H1 (cell line): ENCODE data around the gene KATNAL1. TPM values are rescaled to one million over a fixed set of nuclear protein-coding genes. Genes with fewer than 3 reads are reported as not detected.

ENCODE experiments used
- CTCF ChIA-PET: fragments of 300-600 bp; sonication (Branson Sonifier 250); formaldehyde crosslinking; loops from one replicate; lab custom pipeline; 2021; ENCODE audit not compliant: partially characterized antibody; lab: Charles Lee
- POLR2A ChIA-PET: fragments of 300-600 bp; sonication (Branson Sonifier 250); formaldehyde crosslinking; loops from one replicate; lab custom pipeline; 2021; ENCODE audit warnings: inconsistent platforms; ENCODE audit not compliant: partially characterized antibody; lab: Charles Lee
- DNase-seq, 2 experiments: peaks; one replicate each; pipeline versions ENCODE4 v3.0.0 to v3.0.0-alpha.2; 2010 to 2022; ENCODE audit warnings: low spot score in 2 of 2, low read depth in 1 of 2, mixed read lengths in 1 of 2
- FAIRE-seq: peaks from 2 replicates; lab custom pipeline; 2011; peaks lifted over from hg19 to GRCh38; lab: Jason Lieb, UNC
- H2AFZ ChIP-seq: 2 replicates; pipeline ENCODE4 v1.8.1; 2012; ENCODE audit warnings: low read length, inconsistent platforms
- H2AK5ac ChIP-seq: 2 replicates; pipeline ENCODE4 v1.6.1; 2013; ENCODE audit warnings: low read depth, low read length
- H2BK120ac ChIP-seq: replicated peaks from 2 replicates; pipeline ENCODE3; 2013; ENCODE audit warnings: low read depth, low read length, inconsistent platforms
- H2BK12ac ChIP-seq: 2 replicates; pipeline ENCODE4 v1.6.1; 2013; ENCODE audit warnings: low read depth, low read length
- H2BK15ac ChIP-seq: 2 replicates; pipeline ENCODE4 v1.6.1; 2013; ENCODE audit warnings: low read length
- H2BK20ac ChIP-seq: 2 replicates; pipeline ENCODE4 v1.6.1; 2013; ENCODE audit warnings: low read length
- H2BK5ac ChIP-seq: 2 replicates; pipeline ENCODE4 v1.6.1; 2013; ENCODE audit warnings: low read depth, low read length
- H3K14ac ChIP-seq: 2 replicates; pipeline ENCODE4 v1.6.1; 2013; ENCODE audit warnings: inconsistent platforms; ENCODE audit not compliant: insufficient read length
- H3K18ac ChIP-seq: 2 replicates; pipeline ENCODE4 v1.6.1; 2013; ENCODE audit warnings: low read length; ENCODE audit errors: extremely low read depth
- H3K23ac ChIP-seq: 2 replicates; pipeline ENCODE4 v1.6.1; 2013; ENCODE audit warnings: inconsistent platforms; ENCODE audit not compliant: insufficient read length
- H3K23me2 ChIP-seq: 2 replicates; pipeline ENCODE4 v1.6.1; 2013; ENCODE audit warnings: low read depth, low read length
- H3K27ac ChIP-seq: 2 replicates; pipeline ENCODE4 v1.6.1; 2011; ENCODE audit warnings: low read depth, low read length, inconsistent platforms
- H3K27me3 ChIP-seq, 4 experiments: replicated peaks in 1 of 4; 1 replicate in 1 of 4; 2 replicates in 3 of 4; pipeline versions ENCODE4 v1.6.1 to v1.8.1; 2011 to 2013; ENCODE audit warnings: low read length in 3 of 4, mild to moderate bottlenecking in 3 of 4, inconsistent platforms in 2 of 4, mixed read lengths in 2 of 4, moderate library complexity in 1 of 4; ENCODE audit not compliant: control insufficient read depth in 3 of 4, insufficient read depth in 3 of 4; ENCODE audit errors: extremely low read depth in 1 of 4
- H3K36me3 ChIP-seq, 4 experiments: 2 replicates each; pipeline versions ENCODE4 v1.6.1 to v1.8.1; 2011 to 2013; ENCODE audit warnings: mild to moderate bottlenecking in 4 of 4, low read length in 3 of 4, moderate library complexity in 2 of 4, control low read depth in 1 of 4, inconsistent platforms in 1 of 4; ENCODE audit not compliant: insufficient read depth in 4 of 4, control insufficient read depth in 2 of 4
- H3K4ac ChIP-seq: replicated peaks from 2 replicates; pipeline ENCODE3; 2013; ENCODE audit warnings: low read length, low read depth, mixed read lengths, inconsistent platforms; ENCODE audit not compliant: insufficient read length
- H3K4me1 ChIP-seq, 4 experiments: replicated peaks in 1 of 4; 1 replicate in 1 of 4; 2 replicates in 3 of 4; pipeline versions ENCODE4 v1.6.1 to v1.8.1; 2011 to 2013; ENCODE audit warnings: low read length in 3 of 4, inconsistent platforms in 2 of 4, mixed read lengths in 1 of 4; ENCODE audit not compliant: insufficient read depth in 4 of 4, control insufficient read depth in 3 of 4
- H3K4me2 ChIP-seq, 2 experiments: 2 replicates each; pipeline versions ENCODE4 v1.6.1 to v1.8.1; 2011 to 2013; ENCODE audit warnings: low read depth in 2 of 2, low read length in 2 of 2, control low read depth in 1 of 2, inconsistent platforms in 1 of 2, mild to moderate bottlenecking in 1 of 2; ENCODE audit not compliant: insufficient read depth in 1 of 2
- H3K4me3 ChIP-seq, 4 experiments: fragments of 200-600, 300-600 bp in 1 of 4; sonication (generic), shearing (Covaris generic), sonication (Bioruptor Twin) in 1 of 4; 2 replicates each; pipeline versions ENCODE4 v1.5.1 to v1.8.1; 2011 to 2016; ENCODE audit warnings: low read length in 4 of 4, low read depth in 3 of 4, control low read depth in 2 of 4, inconsistent platforms in 2 of 4, mild to moderate bottlenecking in 2 of 4, mixed read lengths in 1 of 4, moderate library complexity in 1 of 4; ENCODE audit not compliant: insufficient read depth in 2 of 4; ENCODE audit errors: extremely low read depth in 1 of 4
- H3K56ac ChIP-seq: replicated peaks from 2 replicates; pipeline ENCODE3; 2013; ENCODE audit warnings: low read depth, mild to moderate bottlenecking, mixed read lengths, low read length, inconsistent platforms; ENCODE audit not compliant: insufficient read length
- H3K79me1 ChIP-seq: 2 replicates; pipeline ENCODE4 v1.6.1; 2013; ENCODE audit warnings: low read depth, low read length, control low read depth
- H3K79me2 ChIP-seq, 2 experiments: 2 replicates each; pipeline versions ENCODE4 v1.6.1 to v1.8.1; 2012 to 2013; ENCODE audit warnings: low read length in 2 of 2, mild to moderate bottlenecking in 2 of 2, inconsistent platforms in 1 of 2; ENCODE audit not compliant: insufficient read depth in 2 of 2, control insufficient read depth in 1 of 2
- H3K9ac ChIP-seq, 4 experiments: replicated peaks in 1 of 4; 1 replicate in 1 of 4; 2 replicates in 3 of 4; pipeline versions ENCODE4 v1.6.1 to v1.8.1; 2011 to 2013; ENCODE audit warnings: low read depth in 3 of 4, low read length in 3 of 4, control low read depth in 2 of 4, mild to moderate bottlenecking in 2 of 4, moderate library complexity in 2 of 4, inconsistent platforms in 1 of 4; ENCODE audit errors: extremely low read depth in 1 of 4
- H3K9me3 ChIP-seq, 2 experiments: 2 replicates each; pipeline versions ENCODE4 v1.6.1 to v1.8.1; 2012 to 2013; ENCODE audit warnings: mild to moderate bottlenecking in 2 of 2, moderate library complexity in 2 of 2, control low read depth in 1 of 2, inconsistent platforms in 1 of 2, low read depth in 1 of 2, low read length in 1 of 2, mixed read lengths in 1 of 2; ENCODE audit not compliant: insufficient read depth in 2 of 2
- H4K20me1 ChIP-seq, 2 experiments: replicated peaks in 1 of 2; 2 replicates each; pipeline versions ENCODE3 to v1.8.1; 2011 to 2013; ENCODE audit warnings: inconsistent platforms in 2 of 2, low read length in 2 of 2, mild to moderate bottlenecking in 1 of 2; ENCODE audit not compliant: insufficient read depth in 2 of 2, control insufficient read depth in 1 of 2
- H4K5ac ChIP-seq: 2 replicates; pipeline ENCODE4 v1.6.1; 2013; ENCODE audit warnings: low read length, low read depth, mixed read lengths, inconsistent platforms; ENCODE audit not compliant: insufficient read length
- H4K8ac ChIP-seq: 2 replicates; pipeline ENCODE4 v1.8.0; 2013; ENCODE audit warnings: mild to moderate bottlenecking, moderate library complexity, low read length, inconsistent platforms; ENCODE audit not compliant: insufficient read depth; ENCODE audit errors: extremely low read depth
- H4K91ac ChIP-seq: replicated peaks from 2 replicates; pipeline ENCODE3; 2013; ENCODE audit warnings: low read length, mixed read lengths, inconsistent platforms; ENCODE audit not compliant: insufficient read length
- KDM4A ChIP-seq: IDR thresholded peaks from one replicate; pipeline ENCODE4 v1.7.1; 2012; ENCODE audit warnings: low read depth, mild to moderate bottlenecking, moderate library complexity, low read length, inconsistent platforms; ENCODE audit not compliant: severe bottlenecking
- POLR2AphosphoS5 ChIP-seq: IDR thresholded peaks from 2 replicates; pipeline ENCODE4 v1.6.1; 2011; ENCODE audit warnings: low read depth, low read length
- RFX5 ChIP-seq: IDR thresholded peaks from 2 replicates; pipeline ENCODE4 v1.6.1; 2011; ENCODE audit warnings: low read depth, low read length, improper control_type of control experiment, borderline replicate concordance
- SIX5 ChIP-seq: IDR thresholded peaks from 2 replicates; pipeline ENCODE4 v1.6.1; 2011; ENCODE audit warnings: mild to moderate bottlenecking, low read depth, low read length
- TBP ChIP-seq: IDR thresholded peaks from 2 replicates; pipeline ENCODE4 v1.6.1; 2011; ENCODE audit warnings: low read depth, low read length, improper control_type of control experiment
- WGBS, 2 experiments: shearing (Covaris generic) in 1 of 2; methylation state at CpG; one replicate each; pipeline versions ENCODE4 v1.1.6 to v1.1.7; 2013 to 2015; ENCODE audit warnings: low lambda C conversion rate in 2 of 2, mixed read lengths in 2 of 2, inconsistent platforms in 1 of 2, low coverage in 1 of 2, missing lambda C conversion rate in 1 of 2; ENCODE audit not compliant: insufficient replicate concordance in 2 of 2, insufficient coverage in 1 of 2, insufficient read length in 1 of 2; ENCODE audit errors: extremely low coverage in 1 of 2, missing lambda C conversion rate in 1 of 2; 5-methylcytosine and 5-hydroxymethylcytosine counted together
- polyA plus RNA-seq, 7 experiments: library from polyadenylated mRNA; depleted of rRNA in 3 of 7; stranded (reverse) in 5 of 7; unstranded in 2 of 7; fragments of >200 nt in 5 of 7; fragments of 200-250 nt in 2 of 7; gene quantifications; 1 replicate in 5 of 7; 2 replicates in 1 of 7; 4 replicates in 1 of 7; pipeline versions ENCODE4 v1.2.1 to v1.2.3, GENCODE V29; 2011 to 2013; ENCODE audit warnings: missing spikeins in 2 of 7, mixed read lengths in 2 of 7
- total RNA-seq: library from RNA; stranded (reverse); fragmentation: NEBNext Ultra II Directional; extraction: Animal tissue kit (Norgen Biotek cat#: 25700); gene quantifications from 2 replicates; pipeline ENCODE4 v1.2.1, GENCODE V29; 2021

KATNAL1 gene
- total and polyA plus RNA-seq, 2 of the 8 experiments (the other 6 are each of a cell fraction or from before 2014, with no cell fraction given) = 4.0 to 13.2 TPM

- Histone ChIP-seq H2AK5ac (no peak overlapping the region), H3K27me3 (no peaks in the 10 kb centered on the region), H4K91ac (no peak overlapping the region), H3K4me2 (no peak overlapping the region), H3K79me2 (peaks cover 0 to 66% of the 10 kb centered on the region in 2 experiments; a peak in 2 of 4 replicates), H2AFZ (no peak overlapping the region), H4K8ac (no peak overlapping the region), H2BK12ac (no peak overlapping the region), H2BK15ac (no peak overlapping the region), H3K4ac (no peak overlapping the region), H3K4me3 (no peak overlapping the region), H3K56ac (no peak overlapping the region), H3K9ac (no peak overlapping the region), H3K23ac (no peak overlapping the region), H3K9me3 (no peaks in the 10 kb centered on the region), H3K18ac (no peak overlapping the region), H3K4me1 (no peaks in the 10 kb centered on the region), H4K20me1 (no peaks in the 10 kb centered on the region), H3K27ac (no peak overlapping the region), H2BK20ac (no peak overlapping the region), H3K79me1 (peaks cover 2% of the 10 kb centered on the region; the same call in 1 of the 2 replicates), H4K5ac (no peak overlapping the region), H2BK5ac (no peak overlapping the region), H2BK120ac (no peak overlapping the region), H3K23me2 (peaks cover 3% of the 10 kb centered on the region), H3K36me3 (no peaks in the 10 kb centered on the region), H3K14ac (no peak overlapping the region)
- ChIA-PET POLR2A (no interaction called here), CTCF (interaction anchor here (0.6 to 0.9 kb wide), 2 partner anchors 26 to 49 kb away, joined by 4 read pairs; no protein-coding TSS in a partner anchor)
- DNase-seq (no peak), FAIRE-seq (no peak)
- 86% methylated on average over 1 of the region's 1 CpG; no CpG with 5 or more reads in 1 of the 2 experiments for WGBS, 2 experiments
- no peak for TF ChIP-seq RFX5
- TF ChIP-seq SIX5 = no peak
- TF ChIP-seq POLR2AphosphoS5 = no peak
- no peak for TF ChIP-seq TBP
- TF ChIP-seq KDM4A = no peak
Observed at GRCh38 chr13:30303269-30303668, 4.1 kb downstream of the KATNAL1 start.
